Lung (tissue), 12 donors: ENCODE measurements around the gene DNHD1. TPM values are rescaled to one million over a fixed set of nuclear protein-coding genes. Genes with fewer than 3 reads are reported as not detected.

Experiments used
- ATAC-seq: fragments of 200-7000 bp; cut with Tn5 transposase; one replicate; pipeline ENCODE4 v1.9.1; 2020; ENCODE audit warnings: moderate number of reproducible peaks; ENCODE audit not compliant: insufficient read depth, low FRiP score
- DNase-seq, 3 donors: peaks; one replicate each; pipeline ENCODE4 v3.0.0-alpha.2; 2013 to 2017
- H3K27ac ChIP-seq, 2 donors: one replicate each; pipeline ENCODE4 v1.5.1; 2013; ENCODE audit warnings: mild to moderate bottlenecking in 2 of 2, moderate library complexity in 2 of 2, control low read depth in 1 of 2, inconsistent platforms in 1 of 2, low read depth in 1 of 2, low read length in 1 of 2
- H3K27me3 ChIP-seq, 3 donors: one replicate each; pipeline ENCODE4 v1.5.1; 2013; ENCODE audit warnings: low read length in 2 of 3; ENCODE audit not compliant: control insufficient read depth in 3 of 3, insufficient read depth in 3 of 3
- H3K36me3 ChIP-seq, 4 donors: one replicate each; pipeline ENCODE4 v1.5.1; 2013; ENCODE audit warnings: low read length in 4 of 4, mild to moderate bottlenecking in 1 of 4, moderate library complexity in 1 of 4; ENCODE audit not compliant: control insufficient read depth in 4 of 4, insufficient read depth in 4 of 4
- H3K4me1 ChIP-seq, 5 donors: one replicate each; pipeline ENCODE4 v1.5.1; 2013; ENCODE audit warnings: low read length in 5 of 5, mild to moderate bottlenecking in 2 of 5, moderate library complexity in 1 of 5; ENCODE audit not compliant: control insufficient read depth in 5 of 5, insufficient read depth in 5 of 5
- H3K4me3 ChIP-seq: one replicate; pipeline ENCODE4 v1.5.1; 2013; ENCODE audit warnings: mild to moderate bottlenecking, control low read depth, moderate library complexity
- H3K9ac ChIP-seq, 2 donors: one replicate each; pipeline ENCODE4 v1.5.1; 2013; ENCODE audit warnings: low read length in 2 of 2, control low read depth in 1 of 2; ENCODE audit not compliant: insufficient read depth in 1 of 2
- H3K9me3 ChIP-seq, 4 donors: one replicate each; pipeline ENCODE4 v1.5.1; 2013; ENCODE audit warnings: low read length in 3 of 4, mild to moderate bottlenecking in 1 of 4, moderate library complexity in 1 of 4; ENCODE audit not compliant: control insufficient read depth in 4 of 4, insufficient read depth in 3 of 4
- CTCF ChIP-seq: IDR thresholded peaks from 2 replicates; pipeline ENCODE4 v1.5.1; 2012; ENCODE audit warnings: mild to moderate bottlenecking; ENCODE audit errors: control extremely low read depth, extremely low read depth
- WGBS, 2 donors: extraction: QIAGEN DNeasy Blood & Tissue Kit; methylation state at CpG; one replicate each; pipeline ENCODE4 v1.1.7; 2013; 5-methylcytosine and 5-hydroxymethylcytosine counted together
- polyA plus RNA-seq, 2 donors: library from polyadenylated mRNA; stranded (reverse); fragments of 200-250 nt; gene quantifications; one replicate each; pipeline ENCODE4 v1.2.1, GENCODE V29; 2013
- total RNA-seq, 2 donors: library from RNA; depleted of rRNA in 1 of 2; stranded (reverse); fragments of >200 nt in 1 of 2; gene quantifications; one replicate each; pipeline ENCODE4 v1.2.1, GENCODE V29; 2014 to 2021
- donor health status: control.
- donor health status: control.
- donor health status: Bipolar disorder and iron deficiency.
- donor health status: healthy.
- donor health status: DM: yes; HTN: yes; CAD: no.

The DNHD1 gene
- total and polyA plus RNA-seq, 4 donors = 4.5 to 15.6 (median 12.0) TPM

GRCh38 chr11:6473451-6474412, 23.3 kb upstream of the DNHD1 start, which contains the start of gene TRIM3:
TSS of gene TRIM3 (minus strand) at chr11:6473941. CDS start at chr11:6465695, 8,246 bp downstream.
- H3K36me3 ChIP-seq = peaks cover 0 to 19% (median 7%) of the 10 kb centered on the region in 4 donors
- H3K9me3 ChIP-seq = no peaks in the 10 kb centered on the region
- peak within 1 kb of the TSS; percentile 16 to 79 for H3K9ac ChIP-seq
- no peak for TF ChIP-seq CTCF
- H3K4me1 ChIP-seq = peaks cover 0 to 17% (median 10%) of the 10 kb centered on the region in 5 donors
- ATAC-seq = peak; percentile 92
- H3K4me3 ChIP-seq = peak within 1 kb of the TSS; percentile 68
- peak within 1 kb of the TSS; percentile 82 to 95 for H3K27ac ChIP-seq
- WGBS, 2 donors = 1% methylated on average over 57 to 87 of the region's 87 CpGs
- peak; percentile 90 to 96 (median 95) for DNase-seq
- H3K27me3 ChIP-seq = no peaks in the 10 kb centered on the region

GRCh38 chr11:6474413-6474792, 22.7 kb upstream of the DNHD1 start:
- Histone ChIP-seq H3K36me3 (peaks cover 0 to 22% (median 11%) of the 10 kb centered on the region in 4 donors), H3K27me3 (no peaks in the 10 kb centered on the region), H3K27ac (peak overlapping the region; percentile 82 to 95), H3K9me3 (no peaks in the 10 kb centered on the region), H3K4me1 (peaks cover 0 to 11% (median 10%) of the 10 kb centered on the region in 5 donors), H3K4me3 (no peak overlapping the region), H3K9ac (peak overlapping the region; percentile 16 to 79)
- no peak for DNase-seq
- WGBS, 2 donors = 33% methylated on average over 7 of the region's 7 CpGs
- no peak for ATAC-seq
- no peak for TF ChIP-seq CTCF

- Histone ChIP-seq H3K36me3 (peaks cover 0 to 25% (median 11%) of the 10 kb centered on the region in 4 donors), H3K4me1 (peaks cover 0 to 10% (median 8%) of the 10 kb centered on the region in 5 donors), H3K27me3 (no peaks in the 10 kb centered on the region), H3K9ac (no peak overlapping the region), H3K27ac (peak overlapping the region in 1 of 2 donors; percentile 23), H3K9me3 (no peaks in the 10 kb centered on the region), H3K4me3 (no peak overlapping the region)
- WGBS, 2 donors = 74 to 77% methylated on average over 3 of the region's 3 CpGs
- ATAC-seq (no peak), DNase-seq (no peak)
- TF ChIP-seq CTCF = no peak
These were observed 22.1 kb upstream of the DNHD1 start for GRCh38 chr11:6474806-6475500.
